Astrocyte of the spinal cord (primary cell): ENCODE measurements around the gene BCAS2.
"Not testable (repeated sequence)": the region's sequence is repeated elsewhere in the genome, so short reads cannot be mapped to it uniquely, and the experiment has no call there.

Experiments used
- DNase-seq: peaks from one replicate; pipeline ENCODE4 v3.0.0; 2011; ENCODE audit warnings: low read depth, low spot score
- H3K4me3 ChIP-seq: 2 replicates; pipeline ENCODE4 v1.5.1; 2011; ENCODE audit warnings: low read depth, mild to moderate bottlenecking, low read length, moderate library complexity
- CTCF ChIP-seq: IDR thresholded peaks from 2 replicates; pipeline ENCODE4 v1.5.1; 2012; ENCODE audit warnings: low read depth, mild to moderate bottlenecking, low read length, inconsistent platforms
- in situ Hi-C: cut with HindIII; loops from 2 replicates; pipeline ENCODE4 v1.10.0; 2017; ENCODE audit warnings: low sequenced_read_pairs

BCAS2 gene

GRCh38 chr1:114588196-114588689, 6.8 kb upstream of the BCAS2 start:
- no peak for TF ChIP-seq CTCF
- in situ Hi-C loops, result no loop called here
- no peak overlapping the region for H3K4me3 ChIP-seq

GRCh38 chr1:114587203-114587991, 6.0 kb upstream of the BCAS2 start:
- DNase-seq, result no peak
- in situ Hi-C loops, result no loop called here
- H3K4me3 ChIP-seq, result no peak overlapping the region
- no peak for TF ChIP-seq CTCF

More at GRCh38 chr1:114588196-114588689, 6.8 kb upstream of the BCAS2 start:
- DNase-seq, result no peak

GRCh38 chr1:114586513-114587047, 5.2 kb upstream of the BCAS2 start:
- no peak for DNase-seq
- no peak for TF ChIP-seq CTCF
- in situ Hi-C loops, result no loop called here
- H3K4me3 ChIP-seq, result no peak overlapping the region

DNA sequence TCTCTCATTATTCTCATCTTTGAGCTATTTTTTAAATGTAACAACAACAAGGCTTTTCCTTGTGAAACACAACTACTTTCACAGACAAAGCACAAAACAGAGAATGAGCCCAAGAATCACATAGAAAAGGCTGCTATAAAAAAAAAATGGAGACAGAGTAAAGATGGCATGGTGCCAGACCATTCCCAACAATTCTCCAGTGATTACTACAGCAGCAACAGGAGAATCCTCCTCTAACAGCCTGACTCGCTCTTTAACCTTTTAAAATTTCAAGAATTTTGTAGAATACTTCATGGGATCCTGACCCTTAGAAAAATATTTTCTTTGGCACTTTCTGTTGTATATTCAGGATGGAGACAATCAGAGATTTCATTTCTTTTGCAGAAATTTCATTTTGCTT, 3.8 kb upstream of the BCAS2 start:
- peak; percentile 5 for DNase-seq
- in situ Hi-C loops, result no loop called here
- no peak for TF ChIP-seq CTCF
- H3K4me3 ChIP-seq, result no peak overlapping the region

- no peak for TF ChIP-seq CTCF
- no peak overlapping the region for H3K4me3 ChIP-seq
- DNase-seq, result no peak
- in situ Hi-C loops, result no loop called here
Measured at GRCh38 chr1:114574365-114574764, 7.0 kb downstream of the BCAS2 start.

GRCh38 chr1:114564141-114564540, 17.3 kb downstream of the BCAS2 start:
- no peak overlapping the region for H3K4me3 ChIP-seq
- DNase-seq, result no peak
- TF ChIP-seq CTCF, result no peak
- in situ Hi-C loops, result no loop called here

DNA sequence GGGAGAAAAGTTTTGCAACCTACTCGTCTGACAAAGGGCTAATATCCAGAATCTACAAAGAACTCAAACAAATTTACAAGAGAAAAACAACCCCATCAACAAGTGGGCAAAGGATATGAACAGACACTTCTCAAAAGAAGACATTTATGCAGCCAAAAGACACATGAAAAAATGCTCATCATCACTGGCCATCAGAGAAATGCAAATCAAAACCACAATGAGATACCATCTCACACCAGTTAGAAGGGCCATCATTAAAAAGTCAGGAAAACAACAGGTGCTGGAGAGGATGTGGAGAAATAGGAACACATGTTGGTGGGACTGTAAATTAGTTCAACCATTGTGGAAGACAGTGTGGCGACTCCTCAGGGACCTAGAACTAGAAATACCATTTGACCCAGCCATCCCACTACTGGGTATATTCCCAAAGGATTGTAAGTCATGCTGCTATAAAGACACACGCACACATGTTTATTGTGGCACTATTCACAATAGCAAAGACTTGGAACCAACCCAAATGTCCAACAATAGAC, 18.4 kb downstream of the BCAS2 start:
- DNase-seq, H3K4me3 ChIP-seq, in situ Hi-C loops: not testable (repeated sequence)
